GM10248 (cell line): ENCODE data around the gene FGF2.
"Not testable (repeated sequence)": the region's sequence is repeated elsewhere in the genome, so short reads cannot be mapped to it uniquely, and the experiment has no call there.

ENCODE experiments used
- CTCF ChIA-PET: fragments of 300-600 bp; sonication (Branson Sonifier 250); formaldehyde crosslinking; extraction: SDS; loops from one replicate; lab custom pipeline; 2021; ENCODE audit warnings: antibody characterized with exemption; lab: Yijun Ruan, JAX
- POLR2A ChIA-PET: fragments of 350-650 bp; sonication (Branson Sonifier 250); formaldehyde crosslinking; extraction: SDS; loops from one replicate; lab custom pipeline; 2020; ENCODE audit warnings: antibody characterized with exemption; lab: Yijun Ruan, JAX
- DNase-seq: peaks from one replicate; pipeline ENCODE4 v3.0.0; 2012; ENCODE audit errors: extremely low spot score
- CTCF ChIP-seq: IDR thresholded peaks from 2 replicates; pipeline ENCODE4 v1.5.1; 2012; ENCODE audit warnings: mild to moderate bottlenecking, low read depth; ENCODE audit errors: extremely low read depth, missing control alignments, control extremely low read depth

The FGF2 gene

GRCh38 chr4:122810669-122811068 lies 16.0 kb upstream of the FGF2 start:
- CTCF ChIA-PET: no interaction called here
- POLR2A ChIA-PET: no interaction called here
- no peak for DNase-seq
- TF ChIP-seq CTCF: no peak

GRCh38 chr4:122811781-122812180 lies 14.8 kb upstream of the FGF2 start:
- DNase-seq, CTCF ChIA-PET, POLR2A ChIA-PET: not testable (repeated sequence)

- CTCF ChIA-PET, DNase-seq, POLR2A ChIA-PET: not testable (repeated sequence)
Observed at GRCh38 chr4:122812823-122813222, 13.8 kb upstream of the FGF2 start.

- DNase-seq: peak; percentile 45
- CTCF ChIA-PET: interaction anchor here (1.2 to 1.7 kb wide), 2 partner anchors 8 to 9 kb away, joined by 5 read pairs; no protein-coding TSS in a partner anchor
- TF ChIP-seq CTCF: no peak
- POLR2A ChIA-PET: no interaction called here
Observed at GRCh38 chr4:122814426-122814825, 12.2 kb upstream of the FGF2 start.

- no peak for TF ChIP-seq CTCF
- CTCF ChIA-PET: interaction anchor here (1.2 to 1.7 kb wide), 2 partner anchors 9 kb away, joined by 5 read pairs; no protein-coding TSS in a partner anchor
- POLR2A ChIA-PET: no interaction called here
- no peak for DNase-seq
Observed at GRCh38 chr4:122815248-122815647, 11.4 kb upstream of the FGF2 start.

GRCh38 chr4:122816476-122816875 lies 10.2 kb upstream of the FGF2 start:
- no peak for TF ChIP-seq CTCF
- ChIA-PET CTCF (no interaction called here), POLR2A (no interaction called here)
- no peak for DNase-seq

GRCh38 chr4:122819708-122820449 lies 6.8 kb upstream of the FGF2 start:
- no peak for DNase-seq
- TF ChIP-seq CTCF: no peak
- POLR2A ChIA-PET: no interaction called here
- CTCF ChIA-PET: interaction anchor here (1.7 kb wide), 1 partner anchor 13 kb away, joined by 6 read pairs; no protein-coding TSS in a partner anchor
